OCI-LY3 (cell line): ENCODE data around the gene ARSG.

Experiments used
- EZH2phosphoT487 ChIP-seq: fragments of 200-600 bp; shearing (Covaris generic); IDR thresholded peaks from 2 replicates; pipeline ENCODE4 v1.6.1; 2018; ENCODE audit warnings: antibody characterized with exemption, mixed run types, low read depth
- TF ChIP-seq, protein P1 (sequence below): fragments of 200-600, 300-600 bp; sonication (generic); IDR thresholded peaks from 2 replicates; pipeline ENCODE4 v1.5.1; 2014; ENCODE audit warnings: antibody characterized with exemption, low read length, low read depth

DNA sequence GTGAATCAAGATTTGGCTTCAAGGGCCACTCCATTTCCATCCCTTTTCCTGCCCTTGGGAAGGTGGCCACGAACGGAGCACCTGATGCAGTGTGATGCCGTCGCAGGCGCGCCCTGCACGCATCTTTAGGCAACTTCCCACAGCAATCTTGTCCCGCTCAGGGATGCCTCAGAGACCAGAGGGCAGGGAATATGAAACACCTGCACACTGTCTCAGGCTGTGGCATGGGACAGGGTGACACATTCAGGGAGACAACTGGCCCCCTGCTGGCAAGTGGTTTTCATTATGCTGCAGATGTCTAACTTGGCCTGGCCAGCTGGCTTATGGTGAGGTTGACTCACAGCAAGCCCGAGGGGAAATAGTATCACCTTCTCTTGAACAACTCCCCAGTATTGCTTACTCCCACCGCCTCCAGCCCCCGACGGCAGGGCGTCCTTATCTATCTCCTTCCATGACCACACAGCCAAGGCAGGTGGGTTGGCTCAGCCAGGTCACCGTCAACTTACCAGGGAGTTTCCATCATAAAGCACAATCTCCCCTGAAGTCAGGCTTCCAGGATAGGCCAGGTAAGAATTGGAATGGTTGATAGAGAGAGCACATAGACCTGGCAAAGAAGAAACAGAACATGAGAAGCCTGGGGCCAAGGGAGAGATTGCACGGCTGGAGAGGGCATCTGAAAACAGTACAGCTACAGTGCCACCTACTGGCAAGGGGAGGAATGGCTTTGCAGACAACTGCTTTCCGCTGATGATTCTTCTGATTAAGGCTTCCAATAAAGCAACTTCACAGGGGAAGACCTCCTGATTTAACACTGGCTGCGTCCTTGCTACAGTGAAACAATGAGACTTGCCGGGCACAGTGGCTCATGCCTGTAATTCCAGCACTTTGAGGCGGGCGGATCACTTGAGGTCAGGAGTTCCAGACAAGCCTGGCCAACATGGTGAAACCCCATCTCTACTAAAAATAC lies 144.9 kb downstream of the ARSG start:
- TF ChIP-seq, protein P1, sequence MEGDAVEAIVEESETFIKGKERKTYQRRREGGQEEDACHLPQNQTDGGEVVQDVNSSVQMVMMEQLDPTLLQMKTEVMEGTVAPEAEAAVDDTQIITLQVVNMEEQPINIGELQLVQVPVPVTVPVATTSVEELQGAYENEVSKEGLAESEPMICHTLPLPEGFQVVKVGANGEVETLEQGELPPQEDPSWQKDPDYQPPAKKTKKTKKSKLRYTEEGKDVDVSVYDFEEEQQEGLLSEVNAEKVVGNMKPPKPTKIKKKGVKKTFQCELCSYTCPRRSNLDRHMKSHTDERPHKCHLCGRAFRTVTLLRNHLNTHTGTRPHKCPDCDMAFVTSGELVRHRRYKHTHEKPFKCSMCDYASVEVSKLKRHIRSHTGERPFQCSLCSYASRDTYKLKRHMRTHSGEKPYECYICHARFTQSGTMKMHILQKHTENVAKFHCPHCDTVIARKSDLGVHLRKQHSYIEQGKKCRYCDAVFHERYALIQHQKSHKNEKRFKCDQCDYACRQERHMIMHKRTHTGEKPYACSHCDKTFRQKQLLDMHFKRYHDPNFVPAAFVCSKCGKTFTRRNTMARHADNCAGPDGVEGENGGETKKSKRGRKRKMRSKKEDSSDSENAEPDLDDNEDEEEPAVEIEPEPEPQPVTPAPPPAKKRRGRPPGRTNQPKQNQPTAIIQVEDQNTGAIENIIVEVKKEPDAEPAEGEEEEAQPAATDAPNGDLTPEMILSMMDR: peak; percentile 75
- no peak for TF ChIP-seq EZH2phosphoT487
